Stimulated activated CD8-positive, alpha-beta memory T cell treated with anti-CD3 and anti-CD28 coated beads, Interleukin-15, amount 100 ng/mL, for 24 hours (primary cell): ENCODE data around the gene ZFYVE19.

Source experiments
- DNase-seq: peaks from one replicate; pipeline ENCODE4 v3.0.0-alpha.2; 2020; ENCODE audit warnings: low read depth

The ZFYVE19 gene

GRCh38 chr15:40815042-40815698, 8.3 kb downstream of the ZFYVE19 start:
- no peak for DNase-seq

DNA sequence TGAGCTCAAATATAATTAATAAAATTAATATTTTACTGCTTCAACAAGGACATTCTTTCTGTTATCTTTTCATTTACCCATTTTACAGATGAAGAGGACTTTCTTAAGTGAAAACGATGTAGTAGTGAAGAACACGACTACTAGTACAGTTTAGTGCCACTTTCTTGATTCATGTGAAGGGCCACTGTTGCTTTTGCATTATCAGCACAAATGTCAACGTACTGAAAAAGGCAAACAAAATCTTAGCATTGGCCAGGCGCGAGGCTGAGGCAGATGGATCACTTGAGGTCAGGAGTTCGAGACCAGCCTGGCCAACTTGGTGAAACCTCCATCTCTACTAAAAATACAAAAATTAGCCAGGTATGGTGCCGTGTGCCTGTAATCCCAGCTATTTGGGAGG, 12.2 kb downstream of the ZFYVE19 start:
- DNase-seq = no peak

- DNase-seq = no peak
Observed at GRCh38 chr15:40821195-40821594, 14.3 kb downstream of the ZFYVE19 start.

GRCh38 chr15:40823572-40824343, 16.9 kb downstream of the ZFYVE19 start:
- DNase-seq = no peak

DNA sequence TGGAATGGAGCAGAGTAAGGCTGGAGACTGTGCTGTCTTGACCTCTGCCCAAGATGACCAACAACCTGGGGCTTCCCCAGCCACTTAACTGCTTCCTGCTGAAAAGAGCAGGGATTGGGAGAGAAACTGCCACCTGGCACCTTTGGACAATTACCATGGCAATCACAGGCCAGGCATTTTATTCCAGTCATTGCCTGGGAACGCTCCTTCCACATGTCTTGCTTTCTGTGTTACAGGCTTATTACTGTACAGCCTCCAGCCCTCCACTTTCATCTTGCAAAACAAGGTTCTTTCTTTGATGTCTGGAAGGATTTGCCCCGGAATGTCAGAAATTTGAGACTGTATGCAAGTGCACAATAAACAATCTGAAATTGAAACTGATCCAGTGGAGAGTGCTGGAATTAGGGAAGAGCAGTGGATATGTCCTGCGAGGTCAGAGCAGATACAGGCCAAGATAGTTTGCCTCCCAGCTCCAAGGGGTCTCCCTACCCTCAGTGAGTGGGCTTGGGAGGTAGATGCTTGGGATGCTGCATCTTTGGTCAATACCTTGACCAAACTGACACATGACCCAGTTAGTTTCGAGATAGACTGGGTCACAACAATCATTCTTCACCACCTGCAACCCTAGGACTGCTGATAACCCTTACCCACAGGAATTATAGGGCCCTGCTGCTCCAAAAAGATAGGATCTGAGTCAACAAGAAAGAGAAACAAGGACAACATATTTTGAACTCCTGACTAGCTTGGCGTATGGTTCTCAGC, 19.0 kb downstream of the ZFYVE19 start:
- DNase-seq = no peak

DNA sequence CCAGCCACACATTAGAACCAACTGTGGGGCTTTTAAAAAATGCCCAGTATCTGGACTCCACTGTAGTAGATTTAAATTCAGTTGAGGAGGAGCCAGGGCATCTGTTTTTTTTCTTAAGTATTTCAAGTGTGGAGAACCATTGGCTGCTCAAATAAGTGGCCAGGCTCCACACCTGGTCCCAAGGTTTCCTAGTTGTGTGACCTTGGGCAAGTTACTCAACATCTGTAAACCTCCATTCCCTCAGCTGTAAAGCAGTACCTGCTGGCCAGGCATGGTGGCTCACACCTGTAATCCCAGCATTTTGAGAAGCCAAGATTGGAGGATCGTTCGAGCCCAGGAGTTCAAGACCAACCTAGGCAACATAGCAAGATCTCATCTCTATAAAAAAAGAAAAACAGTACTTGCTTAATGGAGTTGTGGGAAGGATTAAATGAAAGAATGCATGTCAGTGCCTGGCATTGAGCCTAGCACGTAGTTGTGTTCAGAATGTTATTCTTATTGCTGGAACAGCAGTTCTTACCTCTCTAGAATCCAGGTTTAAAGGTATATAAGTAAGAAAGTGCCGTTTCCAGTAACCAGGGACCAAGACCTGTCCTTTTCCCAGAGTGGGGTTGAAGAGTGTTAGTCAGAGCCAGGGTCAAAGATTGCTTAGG, 19.7 kb downstream of the ZFYVE19 start:
- DNase-seq = no peak

GRCh38 chr15:40828447-40829036, 21.7 kb downstream of the ZFYVE19 start, which contains the start of gene PPP1R14D:
Gene PPP1R14D, minus strand, starts transcription at chr15:40828708. Its CDS starts 67 bp downstream, at chr15:40828641.
- DNase-seq = no peak

GRCh38 chr15:40829115-40829514, 22.2 kb downstream of the ZFYVE19 start:
- DNase-seq = no peak

- DNase-seq = no peak
Observed at GRCh38 chr15:40830884-40831283, 24.0 kb downstream of the ZFYVE19 start.

GRCh38 chr15:40831861-40832260, 25.0 kb downstream of the ZFYVE19 start:
- no peak for DNase-seq

DNA sequence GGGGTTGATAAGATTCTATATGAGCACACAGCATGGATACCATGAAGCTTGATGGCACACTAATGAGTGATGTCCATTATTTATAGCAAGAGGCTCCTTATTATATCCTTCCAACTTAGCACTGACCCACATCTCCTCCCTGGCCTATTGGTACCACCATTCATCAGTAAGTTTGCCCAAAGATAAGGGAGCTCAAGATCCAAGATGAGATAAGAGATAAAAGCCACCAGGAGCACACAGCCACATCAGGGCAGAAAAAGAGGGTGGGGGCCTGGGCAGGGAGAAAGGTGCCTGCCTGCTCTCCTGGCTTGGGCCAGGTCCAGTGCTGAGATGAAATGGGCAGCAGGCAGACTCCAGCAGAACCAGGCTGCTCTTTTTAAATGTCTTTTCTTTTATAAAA, 26.0 kb downstream of the ZFYVE19 start:
- no peak for DNase-seq

GRCh38 chr15:40836020-40836419, 29.1 kb downstream of the ZFYVE19 start:
- DNase-seq = no peak

DNA sequence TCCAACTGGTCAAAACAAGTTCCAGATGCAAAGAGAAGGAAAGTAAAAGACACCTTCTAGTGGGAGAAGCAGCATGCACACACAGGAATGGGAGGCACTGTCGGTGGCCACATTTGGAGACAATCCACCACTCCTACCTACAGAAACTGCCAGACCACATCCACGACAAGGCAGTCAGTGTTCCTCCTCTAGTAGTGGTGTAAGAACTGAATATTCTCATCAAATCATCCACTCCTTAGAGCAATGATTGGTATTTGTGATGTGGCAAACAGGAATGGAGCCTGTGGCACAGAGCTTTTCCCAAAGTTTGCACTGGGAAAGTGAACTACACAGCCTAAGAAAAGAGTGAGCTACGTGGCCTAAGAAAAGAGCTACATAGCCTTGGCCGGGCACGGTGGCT, 31.9 kb downstream of the ZFYVE19 start:
- DNase-seq = no peak

- DNase-seq = no peak
Observed at GRCh38 chr15:40841741-40842140, 34.9 kb downstream of the ZFYVE19 start.

- no peak for DNase-seq
Observed at GRCh38 chr15:40843261-40843884, 36.5 kb downstream of the ZFYVE19 start.

DNA sequence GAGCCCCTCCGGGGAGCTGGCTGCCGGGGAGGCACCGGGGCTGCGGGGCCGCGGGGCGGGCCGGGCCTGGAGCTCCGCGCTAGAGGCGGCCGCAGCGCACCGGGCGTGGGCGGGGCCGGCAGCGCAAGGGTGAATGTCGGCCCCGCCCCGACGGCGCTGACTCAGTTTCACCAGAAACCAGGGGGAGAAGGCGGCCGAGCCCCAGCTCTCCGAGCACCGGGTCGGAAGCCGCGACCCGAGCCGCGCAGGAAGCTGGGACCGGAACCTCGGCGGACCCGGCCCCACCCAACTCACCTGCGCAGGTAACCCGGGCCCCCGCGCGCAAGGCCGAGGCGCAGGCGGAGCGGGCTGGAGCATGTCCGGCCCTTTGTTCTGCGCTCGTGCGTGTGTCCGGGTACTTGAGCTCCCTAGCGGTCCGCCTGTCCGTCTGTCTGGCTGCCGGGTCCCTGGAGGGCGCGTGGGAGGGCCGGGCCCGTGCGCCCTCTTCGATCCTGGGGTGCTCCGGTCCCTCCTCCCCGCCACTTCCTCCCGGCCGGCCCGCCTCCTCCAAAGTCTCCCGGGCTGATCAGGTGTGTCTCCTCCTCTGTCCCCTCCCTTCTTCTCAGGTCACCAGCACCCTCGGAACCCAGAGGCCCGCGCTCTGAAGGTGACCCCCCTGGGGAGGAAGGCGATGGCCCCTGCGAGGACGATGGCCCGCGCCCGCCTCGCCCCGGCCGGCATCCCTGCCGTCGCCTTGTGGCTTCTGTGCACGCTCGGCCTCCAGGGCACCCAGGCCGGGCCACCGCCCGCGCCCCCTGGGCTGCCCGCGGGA, 37.2 kb downstream of the ZFYVE19 start, which contains the start of gene SPINT1:
Gene SPINT1 (plus strand): TSS at position 164 of the 811 bp plus-strand sequence. CDS start 507 bp downstream, at position 671.
- DNase-seq = peak; percentile 39

DNA sequence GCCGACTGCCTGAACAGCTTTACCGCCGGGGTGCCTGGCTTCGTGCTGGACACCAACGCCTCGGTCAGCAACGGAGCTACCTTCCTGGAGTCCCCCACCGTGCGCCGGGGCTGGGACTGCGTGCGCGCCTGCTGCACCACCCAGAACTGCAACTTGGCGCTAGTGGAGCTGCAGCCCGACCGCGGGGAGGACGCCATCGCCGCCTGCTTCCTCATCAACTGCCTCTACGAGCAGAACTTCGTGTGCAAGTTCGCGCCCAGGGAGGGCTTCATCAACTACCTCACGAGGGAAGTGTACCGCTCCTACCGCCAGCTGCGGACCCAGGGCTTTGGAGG, 37.8 kb downstream of the ZFYVE19 start:
- no peak for DNase-seq

GRCh38 chr15:40845036-40845435, 38.1 kb downstream of the ZFYVE19 start:
- no peak for DNase-seq

GRCh38 chr15:40845511-40846284, 38.8 kb downstream of the ZFYVE19 start:
- no peak for DNase-seq

DNA sequence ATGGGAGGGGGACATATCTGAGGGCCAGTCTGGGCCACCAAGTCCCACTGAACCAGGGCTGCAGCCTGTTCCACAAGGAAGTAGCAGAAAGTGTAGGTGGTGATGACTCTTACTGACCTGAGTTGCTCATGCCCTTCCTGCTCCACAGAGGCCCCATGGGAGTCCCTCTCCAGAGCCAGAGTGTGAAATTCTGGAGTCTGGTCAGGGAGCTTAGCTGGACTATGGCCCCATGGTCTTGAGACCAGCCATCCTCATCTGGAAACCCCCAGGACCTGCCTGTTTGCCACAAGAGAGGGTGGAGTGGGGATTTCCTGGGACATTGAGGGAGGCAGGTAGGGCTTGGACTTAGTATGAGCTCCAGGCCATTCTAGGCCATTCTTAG, 39.9 kb downstream of the ZFYVE19 start:
- DNase-seq = no peak
